ENCODE results near the gene PGA3.

DNA sequence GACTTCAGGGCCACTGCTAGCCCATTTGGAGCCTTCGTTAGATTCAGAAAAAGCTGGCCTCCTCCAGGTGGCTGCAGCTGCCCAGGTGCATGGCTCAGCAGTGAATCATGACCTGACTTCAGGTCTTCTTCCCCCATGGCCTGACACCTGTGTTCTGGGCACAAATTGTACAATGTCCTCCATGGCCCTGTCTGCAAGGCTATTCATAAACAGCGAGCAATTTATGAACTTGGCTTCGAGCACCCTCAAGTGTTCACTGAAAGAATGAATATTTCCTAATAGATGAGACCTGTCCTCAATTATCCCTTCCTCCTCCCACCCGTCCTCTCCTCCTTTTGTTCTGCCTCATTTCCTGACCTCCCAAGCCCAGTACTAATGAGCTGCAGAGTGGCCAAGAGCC, 29.9 kb upstream of the PGA3 start:
- TF ChIP-seq EZH2phosphoT487 (IDR thresholded peaks at IDR 0.05; ENCODE audit: borderline replicate concordance, low read depth, low read length) (no peak), CTCF (conservative IDR thresholded peaks at IDR 0.05; ENCODE audit: low read length) (peak; percentile 51)

Measured in OCI-LY7 (cell line).